Astrocyte of the spinal cord (primary cell): Measurements from ENCODE around the gene CCR8.
"Not testable (repeated sequence)": the region's sequence is repeated elsewhere in the genome, so short reads cannot be mapped to it uniquely, and the experiment has no call there.

Source experiments
- DNase-seq: peaks from one replicate; pipeline ENCODE4 v3.0.0; 2011; ENCODE audit warnings: low read depth, low spot score
- H3K4me3 ChIP-seq: 2 replicates; pipeline ENCODE4 v1.5.1; 2011; ENCODE audit warnings: low read depth, mild to moderate bottlenecking, low read length, moderate library complexity
- CTCF ChIP-seq: IDR thresholded peaks from 2 replicates; pipeline ENCODE4 v1.5.1; 2012; ENCODE audit warnings: low read depth, mild to moderate bottlenecking, low read length, inconsistent platforms
- in situ Hi-C: cut with HindIII; loops from 2 replicates; pipeline ENCODE4 v1.10.0; 2017; ENCODE audit warnings: low sequenced_read_pairs

Gene CCR8

GRCh38 chr3:39358333-39358732 is 28.8 kb downstream of the CCR8 start:
- no peak for TF ChIP-seq CTCF
- no peak for DNase-seq
- in situ Hi-C loops = no loop called here
- no peak overlapping the region for H3K4me3 ChIP-seq

GRCh38 chr3:39361252-39361927 is 31.9 kb downstream of the CCR8 start:
- H3K4me3 ChIP-seq = no peak overlapping the region
- TF ChIP-seq CTCF = no peak
- in situ Hi-C loops = no loop called here
- DNase-seq = no peak

- in situ Hi-C loops = no loop called here
- no peak overlapping the region for H3K4me3 ChIP-seq
- TF ChIP-seq CTCF = no peak
- DNase-seq = no peak
Measured at GRCh38 chr3:39362192-39362591, 32.7 kb downstream of the CCR8 start.

- DNase-seq = no peak
- in situ Hi-C loops = no loop called here
- no peak overlapping the region for H3K4me3 ChIP-seq
Measured at GRCh38 chr3:39362812-39363211, 33.3 kb downstream of the CCR8 start.

GRCh38 chr3:39370450-39370849 is 40.9 kb downstream of the CCR8 start:
- in situ Hi-C loops, H3K4me3 ChIP-seq, DNase-seq: not testable (repeated sequence)

More at GRCh38 chr3:39362812-39363211, 33.3 kb downstream of the CCR8 start:
- TF ChIP-seq CTCF = no peak

GRCh38 chr3:39372833-39373232 is 43.3 kb downstream of the CCR8 start:
- no peak overlapping the region for H3K4me3 ChIP-seq
- in situ Hi-C loops = no loop called here
- DNase-seq = no peak
- TF ChIP-seq CTCF = no peak

GRCh38 chr3:39376959-39377634 is 47.6 kb downstream of the CCR8 start:
- no peak overlapping the region for H3K4me3 ChIP-seq
- in situ Hi-C loops = no loop called here
- TF ChIP-seq CTCF = no peak
- DNase-seq = no peak
